ENCODE measurements around the gene RPS19.
"Not testable (repeated sequence)": the region's sequence is repeated elsewhere in the genome, so short reads cannot be mapped to it uniquely, and the experiment has no call there.

The RPS19 gene

GRCh38 chr19:41908724-41909464 lies 48.8 kb downstream of the RPS19 start:
- Mint-ChIP-seq H3K9me3 (ENCODE audit: low read depth) (no peaks in the 10 kb centered on the region), H3K27me3 (no peaks in the 10 kb centered on the region), H3K4me3 (no peak overlapping the region), H3K36me3 (peaks cover 4% of the 10 kb centered on the region), H3K4me1 (ENCODE audit: low read depth) (peaks cover 46% of the 10 kb centered on the region), H3K27ac (peak overlapping the region; percentile 76)

- Mint-ChIP-seq H3K36me3 (peaks cover 2% of the 10 kb centered on the region), H3K4me3 (no peak overlapping the region), H3K4me1 (ENCODE audit: low read depth) (peaks cover 44% of the 10 kb centered on the region), H3K27ac (no peak overlapping the region), H3K9me3 (ENCODE audit: low read depth) (no peaks in the 10 kb centered on the region), H3K27me3 (no peaks in the 10 kb centered on the region)
Measured at GRCh38 chr19:41909706-41910105, 49.7 kb downstream of the RPS19 start.

DNA sequence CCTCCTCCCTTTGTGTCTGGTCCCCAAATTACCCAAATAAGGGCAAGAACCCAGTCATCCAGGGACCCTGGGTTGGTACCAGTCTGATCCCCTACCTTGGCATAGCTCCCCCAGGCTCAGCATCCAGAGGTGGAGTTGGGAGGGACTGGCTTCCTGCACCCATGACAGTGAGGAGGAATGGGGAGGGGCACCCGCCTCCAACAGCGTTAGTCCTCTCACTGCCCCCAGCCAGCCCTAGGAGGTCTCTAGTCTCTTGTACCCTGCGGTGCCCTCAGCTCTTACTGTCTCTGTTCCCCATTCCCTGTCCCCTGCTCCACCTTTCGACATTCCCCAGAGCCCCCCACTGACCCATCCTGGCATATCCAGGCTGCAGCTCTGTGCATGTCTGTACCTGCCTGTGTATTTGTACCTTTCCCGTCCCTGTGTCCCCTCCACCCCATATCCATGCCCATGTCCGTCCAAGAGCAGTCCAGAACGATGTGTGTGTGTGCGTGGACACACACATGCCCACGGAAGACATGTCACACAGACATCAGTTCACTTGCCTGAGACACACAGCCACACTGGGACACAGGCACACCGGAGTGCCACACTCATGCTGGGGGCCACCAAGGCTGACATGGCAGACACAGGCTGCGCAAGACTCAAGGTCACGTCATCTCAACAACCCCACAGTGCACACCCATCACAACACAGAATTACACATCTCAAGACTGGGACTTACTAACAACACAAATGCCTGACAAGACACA lies 50.4 kb downstream of the RPS19 start:
- Mint-ChIP-seq H3K36me3 (peaks cover 2% of the 10 kb centered on the region), H3K4me3 (no peak overlapping the region), H3K27me3 (no peaks in the 10 kb centered on the region), H3K4me1 (ENCODE audit: low read depth) (peaks cover 44% of the 10 kb centered on the region), H3K27ac (peak overlapping the region; percentile 6), H3K9me3 (ENCODE audit: low read depth) (no peaks in the 10 kb centered on the region)

GRCh38 chr19:41910992-41911888 lies 51.2 kb downstream of the RPS19 start:
- peak overlapping the region; percentile 59 for H3K27ac Mint-ChIP-seq
- peaks cover 40% of the 10 kb centered on the region for H3K4me1 Mint-ChIP-seq (ENCODE audit: low read depth)
- H3K4me3 Mint-ChIP-seq = peak overlapping the region; percentile 52

GRCh38 chr19:41911889-41912731 lies 52.1 kb downstream of the RPS19 start:
- no peaks in the 10 kb centered on the region for H3K9me3 Mint-ChIP-seq (ENCODE audit: low read depth)
- H3K4me3 Mint-ChIP-seq = peak overlapping the region; percentile 52
- no peaks in the 10 kb centered on the region for H3K27me3 Mint-ChIP-seq
- H3K27ac Mint-ChIP-seq = peak overlapping the region; percentile 10
- peaks cover 37% of the 10 kb centered on the region for H3K4me1 Mint-ChIP-seq (ENCODE audit: low read depth)
- no peaks in the 10 kb centered on the region for H3K36me3 Mint-ChIP-seq

More at GRCh38 chr19:41910992-41911888, 51.2 kb downstream of the RPS19 start:
- H3K27me3 Mint-ChIP-seq = no peaks in the 10 kb centered on the region
- H3K9me3 Mint-ChIP-seq (ENCODE audit: low read depth) = no peaks in the 10 kb centered on the region
- H3K36me3 Mint-ChIP-seq = no peaks in the 10 kb centered on the region

DNA sequence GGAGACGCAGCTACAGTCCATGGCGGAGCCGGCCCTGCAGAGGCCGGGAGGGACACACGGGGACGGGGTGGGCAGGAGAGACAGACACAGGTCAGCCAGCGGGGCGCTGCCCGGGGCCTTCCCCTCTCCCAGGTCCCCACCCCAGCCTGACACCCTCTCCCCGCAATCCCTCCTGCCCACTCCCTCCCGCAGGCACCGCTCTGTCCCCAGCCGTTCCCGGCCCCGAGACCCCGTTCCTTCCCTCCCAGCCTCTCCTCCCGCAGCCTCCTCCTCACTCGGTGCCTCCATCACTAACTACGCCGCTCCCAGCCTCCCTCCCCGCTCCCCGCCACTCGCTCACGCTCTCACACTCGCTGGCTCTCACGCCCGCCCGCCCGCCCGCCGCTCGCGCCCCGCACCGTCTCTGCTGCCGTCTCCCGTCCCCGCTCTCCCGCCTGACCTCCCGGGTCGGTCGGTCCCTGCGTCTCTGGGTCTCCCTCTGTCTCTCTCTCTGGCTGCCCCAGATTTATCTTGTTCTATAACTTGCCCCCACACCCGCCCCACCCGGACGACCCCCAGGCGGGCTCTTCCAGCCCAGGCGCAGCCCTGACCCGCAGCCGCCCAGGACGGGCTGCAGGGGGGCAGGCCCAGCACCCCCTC lies 53.0 kb downstream of the RPS19 start:
- no peaks in the 10 kb centered on the region for H3K27me3 Mint-ChIP-seq
- H3K36me3 Mint-ChIP-seq = no peaks in the 10 kb centered on the region
- peaks cover 34% of the 10 kb centered on the region for H3K4me1 Mint-ChIP-seq (ENCODE audit: low read depth)
- H3K4me3 Mint-ChIP-seq = no peak overlapping the region
- H3K9me3 Mint-ChIP-seq (ENCODE audit: low read depth) = no peaks in the 10 kb centered on the region
- no peak overlapping the region for H3K27ac Mint-ChIP-seq

GRCh38 chr19:41913538-41914423 lies 53.7 kb downstream of the RPS19 start:
- H3K36me3 Mint-ChIP-seq = no peaks in the 10 kb centered on the region
- H3K4me3 Mint-ChIP-seq = peak overlapping the region; percentile 38
- H3K27me3 Mint-ChIP-seq = no peaks in the 10 kb centered on the region
- H3K27ac Mint-ChIP-seq = no peak overlapping the region
- H3K4me1 Mint-ChIP-seq (ENCODE audit: low read depth) = peaks cover 34% of the 10 kb centered on the region
- H3K9me3 Mint-ChIP-seq (ENCODE audit: low read depth) = no peaks in the 10 kb centered on the region

DNA sequence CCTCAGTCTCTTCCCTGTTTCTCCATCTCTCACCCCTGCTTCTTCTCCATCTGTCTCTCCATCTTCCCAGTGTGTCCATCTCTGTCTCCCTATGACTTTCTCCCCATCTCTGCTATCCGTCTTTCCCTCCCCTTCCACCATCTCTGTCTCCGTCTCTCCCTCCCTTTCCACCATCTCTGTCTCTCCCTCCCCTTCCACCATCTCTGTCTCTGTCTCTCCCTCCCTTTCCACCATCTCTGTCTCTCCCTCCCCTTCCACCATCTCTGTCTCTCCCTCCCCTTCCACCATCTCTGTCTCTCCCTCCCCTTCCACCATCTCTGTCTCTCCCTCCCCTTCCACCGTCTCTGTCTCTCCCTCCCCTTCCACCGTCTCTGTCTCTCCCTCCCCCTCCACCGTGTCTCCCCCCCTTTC lies 54.4 kb downstream of the RPS19 start:
- Mint-ChIP-seq H3K4me1 (ENCODE audit: low read depth) (peaks cover 31% of the 10 kb centered on the region), H3K4me3 (peak overlapping the region; percentile 38)
- H3K27ac Mint-ChIP-seq; H3K36me3 Mint-ChIP-seq; H3K9me3 Mint-ChIP-seq (ENCODE audit: low read depth); H3K27me3 Mint-ChIP-seq: not testable (repeated sequence)

DNA sequence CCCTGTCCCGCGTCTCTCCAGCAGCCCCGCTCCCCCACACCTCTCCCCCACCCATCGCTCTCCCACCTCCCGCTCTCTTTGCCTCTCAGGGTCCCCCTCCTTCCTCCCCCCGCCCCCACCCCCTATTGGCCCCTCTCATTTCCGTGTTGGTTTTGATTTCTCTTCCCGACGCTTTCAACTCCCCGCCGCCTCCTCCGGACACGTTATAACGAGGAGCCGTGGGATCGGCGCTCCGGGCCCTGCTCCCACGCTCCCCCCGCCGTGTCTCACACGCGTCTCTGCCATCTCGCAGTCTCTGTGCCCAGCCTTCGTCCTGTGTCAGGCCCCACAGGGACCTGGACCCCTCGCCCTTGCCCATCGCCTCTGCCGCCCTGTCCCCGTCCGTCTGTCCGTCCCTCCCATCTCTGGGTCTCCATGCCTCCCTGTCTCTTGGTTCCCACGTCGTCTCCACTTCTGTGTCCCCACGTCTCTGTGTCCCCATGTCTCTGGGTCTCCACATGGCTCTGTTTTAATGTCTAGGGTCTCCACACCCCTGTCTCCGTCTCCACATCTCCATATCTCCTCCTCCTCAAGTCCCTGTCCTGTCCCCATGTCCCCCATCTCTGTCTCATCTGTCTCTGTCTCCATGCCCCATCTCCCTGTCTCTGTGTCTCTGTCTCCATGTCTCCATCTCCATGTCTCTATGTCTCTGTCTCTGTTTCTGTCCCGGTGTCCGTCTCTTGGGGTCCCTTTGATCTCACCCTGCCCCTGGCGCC lies 55.1 kb downstream of the RPS19 start:
- Mint-ChIP-seq H3K27me3 (no peaks in the 10 kb centered on the region), H3K4me3 (no peak overlapping the region), H3K36me3 (no peaks in the 10 kb centered on the region), H3K4me1 (ENCODE audit: low read depth) (peaks cover 31% of the 10 kb centered on the region), H3K27ac (no peak overlapping the region), H3K9me3 (ENCODE audit: low read depth) (no peaks in the 10 kb centered on the region)

DNA sequence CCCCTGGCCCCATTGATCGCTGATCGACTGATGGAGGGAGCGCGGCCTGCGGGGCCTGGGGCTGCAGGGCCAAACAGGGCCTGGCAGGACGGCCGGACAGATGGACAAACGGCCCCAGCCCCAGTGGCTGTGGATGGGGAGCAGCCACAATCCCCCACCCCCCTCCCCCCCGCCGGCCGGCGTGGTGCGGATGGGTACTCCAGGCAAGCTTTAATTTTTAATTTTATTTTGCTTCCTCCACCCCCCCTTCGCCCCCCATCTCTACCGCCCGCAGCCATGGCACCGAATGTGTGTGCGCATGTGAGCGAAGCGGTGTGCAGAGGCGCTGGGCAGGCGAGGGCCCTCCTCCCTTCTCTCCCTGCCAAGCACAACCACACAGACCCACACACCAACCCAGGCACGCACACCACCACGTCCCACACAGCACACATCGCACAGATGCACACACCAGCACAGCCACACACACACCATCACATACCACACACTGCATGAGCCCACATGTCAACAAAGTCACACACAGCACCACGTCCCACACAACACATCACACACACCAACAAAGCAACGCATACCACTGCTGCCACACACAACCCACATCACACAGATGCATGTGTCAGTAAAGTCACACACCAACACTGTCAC lies 55.8 kb downstream of the RPS19 start:
- no peak overlapping the region for H3K4me3 Mint-ChIP-seq
- no peaks in the 10 kb centered on the region for H3K36me3 Mint-ChIP-seq
- no peaks in the 10 kb centered on the region for H3K9me3 Mint-ChIP-seq (ENCODE audit: low read depth)
- peaks cover 26% of the 10 kb centered on the region for H3K4me1 Mint-ChIP-seq (ENCODE audit: low read depth)
- no peaks in the 10 kb centered on the region for H3K27me3 Mint-ChIP-seq
- H3K27ac Mint-ChIP-seq = no peak overlapping the region

GRCh38 chr19:41917676-41918075 lies 57.6 kb downstream of the RPS19 start:
- Mint-ChIP-seq H3K9me3 (ENCODE audit: low read depth) (no peaks in the 10 kb centered on the region), H3K4me3 (no peak overlapping the region), H3K4me1 (ENCODE audit: low read depth) (peaks cover 21% of the 10 kb centered on the region), H3K27me3 (peaks cover 1% of the 10 kb centered on the region), H3K27ac (no peak overlapping the region), H3K36me3 (no peaks in the 10 kb centered on the region)

GRCh38 chr19:41918095-41918494 lies 58.0 kb downstream of the RPS19 start:
- peaks cover 22% of the 10 kb centered on the region for H3K4me1 Mint-ChIP-seq (ENCODE audit: low read depth)
- H3K27me3 Mint-ChIP-seq = peaks cover 1% of the 10 kb centered on the region
- no peaks in the 10 kb centered on the region for H3K36me3 Mint-ChIP-seq
- no peak overlapping the region for H3K4me3 Mint-ChIP-seq
- no peaks in the 10 kb centered on the region for H3K9me3 Mint-ChIP-seq (ENCODE audit: low read depth)
- no peak overlapping the region for H3K27ac Mint-ChIP-seq

Measured in activated naive CD8-positive, alpha-beta T cell (primary cell).